ENCODE measurements around the gene DPH3. TPM values are rescaled to one million over a fixed set of nuclear protein-coding genes. Genes with fewer than 3 reads are reported as not detected.

DPH3 gene
- total RNA-seq, 4 donors from 2014 or later, result 2.8 to 21.9 (median 10.0) TPM

- Histone ChIP-seq H3K4me1 (peaks cover 0 to 17% (median 11%) of the 10 kb centered on the region in 3 donors), H3K27me3 (peaks cover 0 to 4% (median 0%) of the 10 kb centered on the region in 4 donors), H3K27ac (no peak overlapping the region), H3K9me3 (no peaks in the 10 kb centered on the region), H3K4me3 (no peak overlapping the region), H3K36me3 (no peaks in the 10 kb centered on the region)
- WGBS, 2 donors, result 0 to 28% methylated on average over 1 to 2 of the region's 3 CpGs
- intact Hi-C loops (cut with DNase I), result loop anchor here (10.0 kb wide), 1 partner anchor 435 kb away; no protein-coding TSS in a partner anchor
- TF ChIP-seq POLR2A (IDR thresholded peaks at IDR 0.05) (no peak), CTCF (IDR thresholded peaks at IDR 0.05) (peak in 1 of 6 experiments; percentile 14)
- DNase-seq, result no peak
These were observed 15.4 kb downstream of the DPH3 start for GRCh38 chr3:16249336-16249735.

- no peak overlapping the region for H3K27ac ChIP-seq
- H3K9me3 ChIP-seq, result no peaks in the 10 kb centered on the region
- no peak overlapping the region for H3K4me3 ChIP-seq
- no peak for TF ChIP-seq CTCF (IDR thresholded peaks at IDR 0.05)
- no peaks in the 10 kb centered on the region for H3K36me3 ChIP-seq
- H3K27me3 ChIP-seq, result peaks cover 0 to 7% (median 0%) of the 10 kb centered on the region in 4 donors
- intact Hi-C loops (cut with DNase I), result loop anchor here (10.0 kb wide), 1 partner anchor 434 kb away; no protein-coding TSS in a partner anchor
- peaks cover 0 to 15% (median 11%) of the 10 kb centered on the region in 3 donors for H3K4me1 ChIP-seq
- DNase-seq, result no peak
- WGBS, 2 donors, result 85 to 86% methylated on average over 4 to 5 of the region's 5 CpGs
These were observed 16.2 kb downstream of the DPH3 start for GRCh38 chr3:16248556-16248955.

- intact Hi-C loops (cut with DNase I), result loop anchor here (10.0 kb wide), 1 partner anchor 433 kb away; no protein-coding TSS in a partner anchor
- Histone ChIP-seq H3K9me3 (no peaks in the 10 kb centered on the region), H3K27ac (no peak overlapping the region), H3K36me3 (no peaks in the 10 kb centered on the region), H3K4me3 (no peak overlapping the region), H3K4me1 (peaks cover 0 to 8% (median 6%) of the 10 kb centered on the region in 3 donors), H3K27me3 (peaks cover 0 to 9% (median 0%) of the 10 kb centered on the region in 4 donors)
- DNase-seq, result peak; percentile 28
- WGBS, 2 donors, result 22 to 33% methylated on average over 14 to 17 of the region's 17 CpGs
- TF ChIP-seq CTCF (IDR thresholded peaks at IDR 0.05) (peak; percentile 87 to 97 (median 93)), POLR2A (IDR thresholded peaks at IDR 0.05) (no peak)
These were observed 17.3 kb downstream of the DPH3 start for GRCh38 chr3:16247282-16248061.

- Histone ChIP-seq H3K4me3 (no peak overlapping the region), H3K27ac (no peak overlapping the region), H3K9me3 (no peaks in the 10 kb centered on the region), H3K36me3 (no peaks in the 10 kb centered on the region), H3K4me1 (peaks cover 0 to 12% (median 10%) of the 10 kb centered on the region in 3 donors), H3K27me3 (peaks cover 0 to 9% (median 0%) of the 10 kb centered on the region in 4 donors)
- WGBS, 2 donors, result 87 to 88% methylated on average over 3 of the region's 3 CpGs
- no peak for DNase-seq
- intact Hi-C loops (cut with DNase I), result loop anchor here (10.0 kb wide), 1 partner anchor 431 kb away; no protein-coding TSS in a partner anchor
- TF ChIP-seq CTCF (IDR thresholded peaks at IDR 0.05) (no peak), POLR2A (IDR thresholded peaks at IDR 0.05) (no peak)
These were observed 19.1 kb downstream of the DPH3 start for GRCh38 chr3:16245609-16246008.
